Endodermal cell (in vitro differentiated cells): ENCODE results near the gene KMT2B. TPM values are rescaled to one million over a fixed set of nuclear protein-coding genes. Genes with fewer than 3 reads are reported as not detected.
A peak's percentile ranks its signal among the peaks of the same experiment; 100 is the strongest.

Source experiments
- DNase-seq: peaks from one replicate; pipeline ENCODE4 v3.0.0-alpha.2; 2017
- H3K27ac ChIP-seq: 2 replicates; pipeline ENCODE4 v1.5.1; 2013; ENCODE audit warnings: mild to moderate bottlenecking, low read depth, low read length, moderate library complexity
- H3K27me3 ChIP-seq: 2 replicates; pipeline ENCODE4 v1.6.1; 2013; ENCODE audit warnings: mild to moderate bottlenecking, low read length, moderate library complexity; ENCODE audit not compliant: insufficient read depth, control insufficient read depth, poor library complexity, severe bottlenecking
- H3K36me3 ChIP-seq: 2 replicates; pipeline ENCODE4 v1.7.0; 2013; ENCODE audit warnings: mild to moderate bottlenecking, low read length, moderate library complexity; ENCODE audit not compliant: control insufficient read depth, insufficient read depth
- H3K4me1 ChIP-seq: one replicate; pipeline ENCODE4 v1.7.0; 2013; ENCODE audit warnings: low read length; ENCODE audit not compliant: control insufficient read depth, insufficient read depth
- H3K4me3 ChIP-seq: 2 replicates; pipeline ENCODE4 v1.5.1; 2013; ENCODE audit warnings: mild to moderate bottlenecking, low read length, moderate library complexity
- H3K9ac ChIP-seq: 2 replicates; pipeline ENCODE4 v1.6.1; 2013; ENCODE audit warnings: mild to moderate bottlenecking, low read length, moderate library complexity; ENCODE audit not compliant: poor library complexity, severe bottlenecking; ENCODE audit errors: extremely low read depth
- H3K9me3 ChIP-seq: 2 replicates; pipeline ENCODE4 v1.6.1; 2013; ENCODE audit warnings: mild to moderate bottlenecking, low read length, moderate library complexity; ENCODE audit not compliant: control insufficient read depth
- H3K27ac Mint-ChIP-seq: 2 replicates; pipeline ENCODE4 v1.8.0; 2020; ENCODE audit warnings: mixed read lengths
- H3K27me3 Mint-ChIP-seq: 2 replicates; pipeline ENCODE4 v1.8.0; 2021; ENCODE audit warnings: mild to moderate bottlenecking, mixed read lengths; ENCODE audit not compliant: insufficient read depth
- H3K36me3 Mint-ChIP-seq: 2 replicates; pipeline ENCODE4 v1.8.0; 2020; ENCODE audit warnings: low read depth, mixed read lengths
- H3K4me1 Mint-ChIP-seq: 2 replicates; pipeline ENCODE4 v1.8.0; 2020; ENCODE audit warnings: mixed read lengths
- H3K4me3 Mint-ChIP-seq: 2 replicates; pipeline ENCODE4 v1.8.0; 2020; ENCODE audit warnings: mild to moderate bottlenecking, moderate library complexity, mixed read lengths
- H3K9me3 Mint-ChIP-seq: 2 replicates; pipeline ENCODE4 v1.8.0; 2020; ENCODE audit warnings: mild to moderate bottlenecking, mixed read lengths
- WGBS, 2 experiments: methylation state at CpG; one replicate each; pipeline versions ENCODE4 v1.1.5 to v1.1.7; 2013; ENCODE audit warnings: missing lambda C conversion rate in 2 of 2, mixed read lengths in 1 of 2; ENCODE audit not compliant: insufficient coverage in 1 of 2, insufficient read length in 1 of 2; 5-methylcytosine and 5-hydroxymethylcytosine counted together
- total RNA-seq, 2 donors: library from RNA; stranded (reverse); fragmentation: NEBNext Ultra II Directional in 1 of 2; extraction: Animal tissue kit (Norgen Biotek cat#: 25700) in 1 of 2; gene quantifications; 2 replicates in 1 of 2; 3 replicates in 1 of 2; pipeline ENCODE4 v1.2.1, GENCODE V29; 2021
- TF ChIP-seq, protein P1 (sequence below): fragments of 200-600 bp; sonication (generic); conservative IDR thresholded peaks from 2 replicates; pipeline ENCODE4 v1.5.0; 2021; ENCODE audit warnings: antibody characterized with exemption, mild to moderate bottlenecking

The KMT2B gene
- total RNA-seq, 2 donors from 2014 or later = 48.1 to 54.0 TPM

DNA sequence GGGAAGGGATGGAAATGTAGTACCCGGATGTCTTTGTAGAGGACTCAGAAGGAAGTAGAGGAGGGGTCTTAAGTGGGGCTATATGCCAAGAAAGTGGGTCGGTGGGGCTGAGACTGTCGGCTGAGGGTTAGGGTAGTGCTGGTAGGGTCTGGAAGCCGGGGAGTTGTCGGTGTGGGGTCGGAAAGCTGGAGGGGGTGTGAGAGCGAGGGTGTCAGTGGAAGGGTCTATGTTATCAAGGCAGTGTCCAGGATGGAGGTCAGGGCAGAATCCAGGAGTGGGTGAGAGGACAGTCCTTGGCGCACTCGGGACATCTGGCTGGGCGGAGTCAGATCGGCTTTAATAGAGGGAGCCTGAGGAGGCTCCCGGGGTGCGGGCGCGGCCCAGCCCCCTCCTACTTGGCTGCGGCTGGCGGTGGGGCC lies 37.3 kb downstream of the KMT2B start:
- Mint-ChIP-seq H3K4me3 (peak overlapping the region; percentile 91), H3K27ac (no peak overlapping the region), H3K4me1 (peaks cover 8% of the 10 kb centered on the region), H3K36me3 (peaks cover 5% of the 10 kb centered on the region), H3K9me3 (no peaks in the 10 kb centered on the region), H3K27me3 (peaks cover 25% of the 10 kb centered on the region)
- no peak for DNase-seq
- peaks cover 7% of the 10 kb centered on the region for H3K27me3 ChIP-seq
- no peak overlapping the region for H3K4me3 ChIP-seq
- TF ChIP-seq, protein P1, sequence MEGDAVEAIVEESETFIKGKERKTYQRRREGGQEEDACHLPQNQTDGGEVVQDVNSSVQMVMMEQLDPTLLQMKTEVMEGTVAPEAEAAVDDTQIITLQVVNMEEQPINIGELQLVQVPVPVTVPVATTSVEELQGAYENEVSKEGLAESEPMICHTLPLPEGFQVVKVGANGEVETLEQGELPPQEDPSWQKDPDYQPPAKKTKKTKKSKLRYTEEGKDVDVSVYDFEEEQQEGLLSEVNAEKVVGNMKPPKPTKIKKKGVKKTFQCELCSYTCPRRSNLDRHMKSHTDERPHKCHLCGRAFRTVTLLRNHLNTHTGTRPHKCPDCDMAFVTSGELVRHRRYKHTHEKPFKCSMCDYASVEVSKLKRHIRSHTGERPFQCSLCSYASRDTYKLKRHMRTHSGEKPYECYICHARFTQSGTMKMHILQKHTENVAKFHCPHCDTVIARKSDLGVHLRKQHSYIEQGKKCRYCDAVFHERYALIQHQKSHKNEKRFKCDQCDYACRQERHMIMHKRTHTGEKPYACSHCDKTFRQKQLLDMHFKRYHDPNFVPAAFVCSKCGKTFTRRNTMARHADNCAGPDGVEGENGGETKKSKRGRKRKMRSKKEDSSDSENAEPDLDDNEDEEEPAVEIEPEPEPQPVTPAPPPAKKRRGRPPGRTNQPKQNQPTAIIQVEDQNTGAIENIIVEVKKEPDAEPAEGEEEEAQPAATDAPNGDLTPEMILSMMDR = no peak
- WGBS, 2 experiments = 66 to 83% methylated on average over 13 to 17 of the region's 17 CpGs
- H3K9ac ChIP-seq = no peak overlapping the region
- no peaks in the 10 kb centered on the region for H3K9me3 ChIP-seq
- no peak overlapping the region for H3K27ac ChIP-seq
- peaks cover 6% of the 10 kb centered on the region for H3K36me3 ChIP-seq
- no peaks in the 10 kb centered on the region for H3K4me1 ChIP-seq

DNA sequence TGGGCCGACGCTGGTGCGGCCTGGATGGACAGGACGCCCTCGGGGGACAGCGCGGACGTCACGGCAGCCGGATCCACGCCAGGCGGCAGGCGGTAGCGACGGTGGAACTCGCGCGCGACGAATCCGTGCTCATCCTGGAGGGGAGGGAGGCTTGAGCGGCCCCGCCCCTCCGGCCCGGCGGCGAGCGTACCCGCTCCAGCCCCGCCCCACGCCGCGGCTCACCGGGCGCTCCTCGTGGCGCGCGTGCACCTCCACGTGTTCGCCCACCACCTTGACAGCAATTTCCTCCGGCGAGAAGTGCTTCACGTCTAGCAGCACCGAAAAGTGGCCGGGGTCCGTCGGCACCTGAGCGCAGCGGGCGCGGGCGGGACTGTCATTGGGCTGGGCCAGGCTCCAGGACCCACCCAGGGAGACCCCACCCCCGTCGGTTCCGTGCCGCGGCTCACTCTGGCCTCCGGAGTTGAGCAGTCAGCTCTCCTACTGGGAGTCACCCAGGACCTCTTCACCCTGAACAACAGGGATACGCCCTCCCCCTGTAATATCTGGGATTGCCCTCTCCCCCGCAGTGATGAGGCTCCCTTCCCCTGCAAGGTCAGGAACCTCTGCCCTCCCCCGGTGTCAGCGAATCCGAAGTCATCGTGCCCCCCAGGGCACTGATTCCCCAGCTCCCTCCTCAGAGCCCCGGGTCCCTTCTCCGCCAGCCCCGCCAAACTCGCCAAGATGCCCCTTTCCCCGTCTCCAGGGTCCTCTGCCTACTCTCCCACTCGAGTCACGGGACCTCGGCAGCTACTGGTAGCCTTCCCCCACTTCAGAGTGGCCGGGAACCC lies 38.0 kb downstream of the KMT2B start:
- Mint-ChIP-seq H3K4me3 (peak overlapping the region; percentile 91), H3K36me3 (peaks cover 7% of the 10 kb centered on the region), H3K9me3 (no peaks in the 10 kb centered on the region), H3K4me1 (peaks cover 8% of the 10 kb centered on the region), H3K27me3 (peaks cover 25% of the 10 kb centered on the region), H3K27ac (peak overlapping the region; percentile 84)
- H3K27ac ChIP-seq = no peak overlapping the region
- TF ChIP-seq, protein P1 = no peak
- peaks cover 7% of the 10 kb centered on the region for H3K27me3 ChIP-seq
- no peaks in the 10 kb centered on the region for H3K9me3 ChIP-seq
- H3K36me3 ChIP-seq = peaks cover 13% of the 10 kb centered on the region
- no peaks in the 10 kb centered on the region for H3K4me1 ChIP-seq
- DNase-seq = peak; percentile 60
- WGBS, 2 experiments = 48 to 79% methylated on average over 16 to 74 of the region's 74 CpGs
- H3K4me3 ChIP-seq = no peak overlapping the region
- H3K9ac ChIP-seq = no peak overlapping the region

DNA sequence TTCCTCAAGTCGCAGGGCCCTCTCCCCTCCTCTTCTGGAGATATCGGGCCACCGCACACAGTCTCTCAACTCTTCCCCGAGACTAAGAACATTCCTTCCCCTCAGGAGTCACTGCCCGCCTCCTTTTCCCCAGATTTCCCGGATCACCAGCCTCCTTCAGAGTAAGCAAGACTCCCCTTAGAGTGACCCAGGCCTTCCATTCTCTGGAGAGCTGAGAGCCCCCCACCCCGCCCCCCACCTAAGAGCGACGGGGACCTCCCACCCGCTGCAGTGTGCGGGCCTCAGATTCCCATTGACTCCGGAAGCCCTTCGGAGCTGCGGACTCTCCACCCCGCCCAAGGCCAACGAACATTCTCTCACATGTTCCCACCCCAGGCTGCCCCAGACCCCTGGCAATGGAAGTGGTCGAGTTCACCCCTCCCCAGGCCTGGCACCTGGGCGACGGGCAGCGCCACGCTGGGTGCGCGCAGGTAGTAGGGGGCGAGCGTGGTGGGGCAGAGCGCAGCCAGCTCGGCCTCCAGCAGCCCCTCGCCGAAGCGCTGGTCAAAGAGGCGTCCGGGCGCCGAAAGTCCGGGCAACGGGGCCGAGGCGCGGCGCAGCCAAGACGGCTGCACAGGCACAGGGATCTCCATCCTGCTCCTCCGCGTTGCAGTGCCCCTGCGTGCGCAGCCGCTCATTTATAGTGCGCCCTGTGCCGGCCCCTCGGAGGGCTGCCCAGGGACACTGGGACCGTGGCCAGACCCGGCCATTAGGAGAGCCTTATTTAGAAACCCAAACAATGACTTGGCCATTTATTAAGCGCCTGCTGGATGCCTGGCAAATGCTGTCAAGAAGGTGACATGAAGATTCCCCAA lies 38.8 kb downstream of the KMT2B start, which contains the start of gene HSPB6:
TSS of gene HSPB6 (minus strand) at position 653 of the 854 bp plus-strand sequence. CDS start at position 632, 21 bp downstream.
- peak within 1 kb of the TSS; percentile 100 for H3K4me3 ChIP-seq
- peaks cover 8% of the 10 kb centered on the region for H3K4me1 Mint-ChIP-seq
- peaks cover 25% of the 10 kb centered on the region for H3K27me3 Mint-ChIP-seq
- no peaks in the 10 kb centered on the region for H3K9me3 Mint-ChIP-seq
- TF ChIP-seq, protein P1 = no peak
- H3K9ac ChIP-seq = no peak within 1 kb of the TSS
- H3K36me3 ChIP-seq = peaks cover 18% of the 10 kb centered on the region
- no peaks in the 10 kb centered on the region for H3K4me1 ChIP-seq
- H3K9me3 ChIP-seq = no peaks in the 10 kb centered on the region
- peaks cover 13% of the 10 kb centered on the region for H3K36me3 Mint-ChIP-seq
- DNase-seq = peak; percentile 76
- H3K4me3 Mint-ChIP-seq = peak within 1 kb of the TSS; percentile 91
- H3K27ac ChIP-seq = peak within 1 kb of the TSS; percentile 69
- peak within 1 kb of the TSS; percentile 84 for H3K27ac Mint-ChIP-seq
- WGBS, 2 experiments = 70 to 79% methylated on average over 23 to 52 of the region's 52 CpGs
- H3K27me3 ChIP-seq = peaks cover 7% of the 10 kb centered on the region
